ENCODE results near the gene CAMTA1.

The CAMTA1 gene

DNA sequence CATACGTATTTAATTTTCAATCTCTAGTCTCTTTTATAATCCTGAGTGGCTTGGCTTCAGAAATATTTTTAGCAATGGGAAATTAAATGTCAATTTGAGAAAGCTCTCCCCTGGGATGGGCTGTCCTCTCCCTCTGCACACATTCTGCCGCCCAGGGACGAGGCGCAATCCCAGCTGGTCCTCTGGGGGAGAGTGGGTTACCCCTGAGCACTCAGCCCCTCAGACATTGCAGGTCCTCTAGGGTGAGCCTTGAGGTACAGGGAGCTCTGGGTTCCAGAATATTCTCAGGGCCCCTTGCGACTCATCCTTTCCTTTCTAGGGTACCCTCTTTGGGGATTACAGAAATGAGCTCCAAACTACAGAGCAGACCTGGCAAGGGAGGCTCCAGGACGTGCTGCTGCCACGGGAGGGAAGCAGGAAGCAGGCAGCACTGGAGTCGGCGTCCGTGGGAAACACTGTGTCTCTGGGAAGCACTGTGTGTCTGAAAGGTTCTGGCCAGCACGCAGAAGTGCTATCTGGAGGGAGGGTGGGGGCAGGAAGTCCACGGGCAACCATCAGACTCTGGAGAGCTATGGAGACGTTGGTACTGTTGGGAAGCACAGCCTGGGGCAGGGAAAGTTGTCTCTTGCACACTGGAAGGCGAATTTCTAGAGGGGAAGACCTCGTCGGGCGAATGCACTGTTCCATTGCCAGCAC is 642.5 kb downstream of the CAMTA1 start:
- no peak for DNase-seq (ENCODE audit: low read depth)
- TF ChIP-seq, protein P1, sequence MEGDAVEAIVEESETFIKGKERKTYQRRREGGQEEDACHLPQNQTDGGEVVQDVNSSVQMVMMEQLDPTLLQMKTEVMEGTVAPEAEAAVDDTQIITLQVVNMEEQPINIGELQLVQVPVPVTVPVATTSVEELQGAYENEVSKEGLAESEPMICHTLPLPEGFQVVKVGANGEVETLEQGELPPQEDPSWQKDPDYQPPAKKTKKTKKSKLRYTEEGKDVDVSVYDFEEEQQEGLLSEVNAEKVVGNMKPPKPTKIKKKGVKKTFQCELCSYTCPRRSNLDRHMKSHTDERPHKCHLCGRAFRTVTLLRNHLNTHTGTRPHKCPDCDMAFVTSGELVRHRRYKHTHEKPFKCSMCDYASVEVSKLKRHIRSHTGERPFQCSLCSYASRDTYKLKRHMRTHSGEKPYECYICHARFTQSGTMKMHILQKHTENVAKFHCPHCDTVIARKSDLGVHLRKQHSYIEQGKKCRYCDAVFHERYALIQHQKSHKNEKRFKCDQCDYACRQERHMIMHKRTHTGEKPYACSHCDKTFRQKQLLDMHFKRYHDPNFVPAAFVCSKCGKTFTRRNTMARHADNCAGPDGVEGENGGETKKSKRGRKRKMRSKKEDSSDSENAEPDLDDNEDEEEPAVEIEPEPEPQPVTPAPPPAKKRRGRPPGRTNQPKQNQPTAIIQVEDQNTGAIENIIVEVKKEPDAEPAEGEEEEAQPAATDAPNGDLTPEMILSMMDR (IDR thresholded peaks at IDR 0.05; ENCODE audit: insufficient read depth, low read depth, low read length, missing control alignments): no peak
- no peak overlapping the region for H3K4me3 ChIP-seq (ENCODE audit: low read length)

DNA sequence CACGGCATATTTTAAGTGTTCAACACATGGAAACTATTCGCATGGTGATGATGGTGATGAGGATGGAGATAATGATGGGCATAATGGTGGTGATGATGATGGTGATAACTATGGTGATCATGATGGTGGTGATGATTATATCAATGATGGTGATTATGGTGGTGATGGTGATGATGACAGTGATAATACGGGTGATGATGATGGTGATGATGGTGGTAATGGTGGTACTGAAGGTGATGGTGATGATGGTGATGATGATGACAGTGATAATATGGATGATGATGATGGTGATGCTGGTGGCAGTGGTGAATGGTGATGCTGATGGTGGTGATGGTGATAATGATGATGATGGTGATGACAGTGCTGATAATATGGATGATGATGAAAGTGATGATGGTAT is 644.0 kb downstream of the CAMTA1 start:
- TF ChIP-seq, protein P1 (IDR thresholded peaks at IDR 0.05; ENCODE audit: insufficient read depth, low read depth, low read length, missing control alignments): no peak
- no peak overlapping the region for H3K4me3 ChIP-seq (ENCODE audit: low read length)
- DNase-seq (ENCODE audit: low read depth): no peak

DNA sequence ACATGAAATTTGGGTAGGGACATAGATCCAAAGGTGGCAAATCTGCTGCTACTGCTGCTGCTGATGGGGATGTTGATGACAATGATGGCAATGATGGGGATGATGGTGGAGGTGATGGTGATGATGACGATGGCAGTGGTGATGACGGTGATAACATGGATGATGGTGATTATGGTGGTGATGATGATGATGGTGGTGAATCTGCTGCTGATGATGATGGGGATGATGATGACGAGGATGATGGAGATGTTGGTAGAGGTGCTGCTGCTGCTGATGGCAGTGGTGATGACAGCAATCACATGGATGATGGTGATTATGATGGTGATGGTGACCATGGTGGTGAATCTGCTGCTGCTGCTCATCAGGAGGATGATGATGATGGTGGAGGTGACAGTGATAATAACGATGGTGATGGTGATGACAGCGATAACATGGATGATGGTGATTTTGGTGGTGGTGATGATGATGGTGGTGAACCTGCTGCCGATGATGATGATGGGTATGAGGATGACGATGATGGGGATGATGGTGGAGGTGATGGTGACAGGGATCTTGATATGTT is 644.9 kb downstream of the CAMTA1 start:
- TF ChIP-seq, protein P1 (IDR thresholded peaks at IDR 0.05; ENCODE audit: insufficient read depth, low read depth, low read length, missing control alignments): no peak
- DNase-seq (ENCODE audit: low read depth): no peak
- H3K4me3 ChIP-seq (ENCODE audit: low read length): no peak overlapping the region

DNA sequence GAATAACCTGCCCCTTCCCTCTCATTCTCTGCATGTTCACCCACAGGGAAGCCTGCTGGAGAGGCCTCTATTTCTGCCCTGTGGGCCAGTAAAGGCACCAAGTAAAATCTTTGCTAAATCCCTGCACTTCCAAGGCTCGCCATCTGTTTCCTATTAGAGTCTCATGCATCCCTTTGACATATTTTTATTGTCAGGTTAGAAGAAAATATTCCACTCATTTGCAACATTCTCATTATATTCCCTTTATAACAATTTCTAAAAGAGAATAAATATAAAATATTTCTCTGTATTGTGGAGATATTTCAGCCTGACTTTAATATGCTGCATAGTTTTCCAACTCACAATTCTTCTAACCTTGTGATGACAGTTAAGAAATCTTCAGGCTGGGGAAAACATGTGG is 645.4 kb downstream of the CAMTA1 start:
- no peak overlapping the region for H3K4me3 ChIP-seq (ENCODE audit: low read length)
- no peak for DNase-seq (ENCODE audit: low read depth)
- TF ChIP-seq, protein P1 (IDR thresholded peaks at IDR 0.05; ENCODE audit: insufficient read depth, low read depth, low read length, missing control alignments): no peak

DNA sequence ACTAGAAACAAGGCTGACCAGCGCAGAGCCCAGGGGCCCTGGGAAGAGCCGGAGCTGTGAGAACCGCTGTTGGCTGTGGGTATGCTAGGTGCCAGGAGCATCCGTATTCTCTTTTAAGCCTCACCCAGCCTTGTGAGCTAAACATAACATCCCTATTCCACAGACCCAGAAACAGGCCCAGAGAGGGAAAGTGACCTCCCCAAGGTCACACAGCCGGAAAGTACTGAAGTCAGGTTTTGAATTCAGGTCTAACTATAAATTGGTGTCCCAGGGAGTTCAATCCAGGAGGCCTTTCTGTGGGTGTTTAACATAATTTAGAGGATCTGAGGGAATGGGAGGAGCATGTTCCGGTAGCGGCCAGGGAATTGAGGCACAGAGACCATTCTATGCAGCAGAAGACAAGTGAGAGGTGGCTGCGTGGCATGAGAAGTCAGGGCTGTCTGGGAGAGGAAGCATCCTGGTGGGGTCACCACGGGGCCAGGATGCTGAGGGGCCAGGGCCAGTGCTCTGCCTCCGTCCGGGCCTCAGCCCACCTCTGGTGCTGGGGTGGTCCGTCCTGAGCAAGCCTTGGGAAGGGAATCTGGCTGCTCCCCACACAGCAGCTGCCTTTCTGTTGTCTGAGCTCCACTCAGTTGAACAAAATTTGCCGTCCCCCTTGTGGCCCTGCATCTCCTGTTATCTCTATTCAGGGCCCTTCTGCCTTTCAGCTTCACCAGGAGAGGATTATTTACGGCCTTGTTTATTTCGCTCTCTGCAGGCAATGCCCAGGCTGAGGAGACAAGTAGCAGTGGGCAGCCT is 647.0 kb downstream of the CAMTA1 start:
- no peak for DNase-seq (ENCODE audit: low read depth)
- no peak overlapping the region for H3K4me3 ChIP-seq (ENCODE audit: low read length)
- TF ChIP-seq, protein P1 (IDR thresholded peaks at IDR 0.05; ENCODE audit: insufficient read depth, low read depth, low read length, missing control alignments): no peak

DNA sequence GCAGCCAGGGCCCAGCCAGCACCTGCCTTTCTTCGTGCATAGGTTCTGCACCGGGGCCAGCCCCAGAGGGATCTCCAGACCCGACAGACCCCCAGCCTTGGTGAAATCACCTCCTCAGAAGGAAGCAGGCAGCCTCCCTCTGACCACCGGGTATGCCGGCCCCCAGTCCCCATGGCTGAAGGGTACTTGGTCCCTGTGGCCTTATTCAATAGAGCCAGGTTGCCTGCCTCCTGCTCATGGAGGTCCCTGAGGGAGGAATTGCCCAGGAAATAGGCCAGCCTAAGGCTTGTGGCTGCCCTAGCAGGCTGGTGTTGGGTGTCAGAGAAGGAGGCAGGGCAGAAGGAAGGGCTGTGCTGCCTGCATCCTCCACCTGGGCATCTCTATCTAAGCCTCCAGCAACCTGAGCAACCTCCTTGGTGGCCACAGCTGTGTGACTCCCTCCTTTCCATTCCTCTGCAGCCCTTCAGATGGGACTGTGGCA is 647.7 kb downstream of the CAMTA1 start:
- TF ChIP-seq, protein P1 (IDR thresholded peaks at IDR 0.05; ENCODE audit: insufficient read depth, low read depth, low read length, missing control alignments): no peak
- DNase-seq (ENCODE audit: low read depth): no peak
- H3K4me3 ChIP-seq (ENCODE audit: low read length): no peak overlapping the region

Measured in epithelial cell of esophagus (primary cell).